ENCODE results near the gene CAMK1G.

The CAMK1G gene

GRCh38 chr1:209595599-209596285 lies 12.2 kb downstream of the CAMK1G start:
- no peak for TF ChIP-seq FOXP2 (optimal IDR thresholded peaks at IDR 0.05; ENCODE audit: borderline replicate concordance, extremely low read depth, extremely low read length, insufficient read depth)
- TF ChIP-seq POLR2AphosphoS5 (IDR thresholded peaks at IDR 0.05; ENCODE audit: low read depth, low read length): no peak
- TF ChIP-seq TAF1 (IDR thresholded peaks at IDR 0.05; ENCODE audit: borderline replicate concordance, insufficient read depth, low read length): no peak
- no peak for TF ChIP-seq REST (IDR thresholded peaks at IDR 0.05; ENCODE audit: insufficient read depth in 1 of 2, low read depth in 2 of 2, low read length in 2 of 2)
- no peak for TF ChIP-seq SIN3A (IDR thresholded peaks at IDR 0.05; ENCODE audit: borderline replicate concordance, insufficient read depth, low read length)

GRCh38 chr1:209597499-209597898 lies 14.0 kb downstream of the CAMK1G start:
- TF ChIP-seq TAF1 (IDR thresholded peaks at IDR 0.05; ENCODE audit: borderline replicate concordance, insufficient read depth, low read length) (no peak), SIN3A (IDR thresholded peaks at IDR 0.05; ENCODE audit: borderline replicate concordance, insufficient read depth, low read length) (peak; percentile 74; the same call in 1 of the 2 replicates)

GRCh38 chr1:209598227-209598626 lies 14.7 kb downstream of the CAMK1G start:
- no peak for TF ChIP-seq SIN3A (IDR thresholded peaks at IDR 0.05; ENCODE audit: borderline replicate concordance, insufficient read depth, low read length)
- TF ChIP-seq TAF1 (IDR thresholded peaks at IDR 0.05; ENCODE audit: borderline replicate concordance, insufficient read depth, low read length): no peak
- no peak for TF ChIP-seq FOXP2 (optimal IDR thresholded peaks at IDR 0.05; ENCODE audit: borderline replicate concordance, extremely low read depth, extremely low read length, insufficient read depth)
- no peak for TF ChIP-seq POLR2AphosphoS5 (IDR thresholded peaks at IDR 0.05; ENCODE audit: low read depth, low read length)
- no peak for TF ChIP-seq REST (IDR thresholded peaks at IDR 0.05; ENCODE audit: insufficient read depth in 1 of 2, low read depth in 2 of 2, low read length in 2 of 2)

- no peak for TF ChIP-seq SIN3A (IDR thresholded peaks at IDR 0.05; ENCODE audit: borderline replicate concordance, insufficient read depth, low read length)
Measured at GRCh38 chr1:209600541-209600940, 17.0 kb downstream of the CAMK1G start.

GRCh38 chr1:209601809-209602657 lies 18.5 kb downstream of the CAMK1G start:
- TF ChIP-seq REST (IDR thresholded peaks at IDR 0.05; ENCODE audit: insufficient read depth in 1 of 2, low read depth in 2 of 2, low read length in 2 of 2) (no peak), POLR2AphosphoS5 (IDR thresholded peaks at IDR 0.05; ENCODE audit: low read depth, low read length) (no peak), TAF1 (IDR thresholded peaks at IDR 0.05; ENCODE audit: borderline replicate concordance, insufficient read depth, low read length) (no peak), FOXP2 (optimal IDR thresholded peaks at IDR 0.05; ENCODE audit: borderline replicate concordance, extremely low read depth, extremely low read length, insufficient read depth) (no peak), SIN3A (IDR thresholded peaks at IDR 0.05; ENCODE audit: borderline replicate concordance, insufficient read depth, low read length) (no peak)

- TF ChIP-seq FOXP2 (optimal IDR thresholded peaks at IDR 0.05; ENCODE audit: borderline replicate concordance, extremely low read depth, extremely low read length, insufficient read depth) (no peak), POLR2AphosphoS5 (IDR thresholded peaks at IDR 0.05; ENCODE audit: low read depth, low read length) (no peak), REST (IDR thresholded peaks at IDR 0.05; ENCODE audit: insufficient read depth in 1 of 2, low read depth in 2 of 2, low read length in 2 of 2) (no peak), SIN3A (IDR thresholded peaks at IDR 0.05; ENCODE audit: borderline replicate concordance, insufficient read depth, low read length) (no peak), TAF1 (IDR thresholded peaks at IDR 0.05; ENCODE audit: borderline replicate concordance, insufficient read depth, low read length) (no peak)
Measured at GRCh38 chr1:209603877-209604276, 20.4 kb downstream of the CAMK1G start.
